PFSK-1 (cell line): ENCODE measurements around the gene UGT1A10.

Experiments
- POLR2AphosphoS5 ChIP-seq: IDR thresholded peaks from 2 replicates; pipeline ENCODE4 v1.6.1; 2012; ENCODE audit warnings: low read depth, mild to moderate bottlenecking, control low read depth, low read length, moderate library complexity
- REST ChIP-seq, 2 experiments: IDR thresholded peaks; 2 replicates each; pipeline versions ENCODE4 v1.6.1 to v1.8.0; 2011 to 2012; ENCODE audit warnings: low read depth in 2 of 2, low read length in 2 of 2, control low read depth in 1 of 2, inconsistent platforms in 1 of 2, mild to moderate bottlenecking in 1 of 2, moderate library complexity in 1 of 2; ENCODE audit not compliant: insufficient read depth in 1 of 2

DNA sequence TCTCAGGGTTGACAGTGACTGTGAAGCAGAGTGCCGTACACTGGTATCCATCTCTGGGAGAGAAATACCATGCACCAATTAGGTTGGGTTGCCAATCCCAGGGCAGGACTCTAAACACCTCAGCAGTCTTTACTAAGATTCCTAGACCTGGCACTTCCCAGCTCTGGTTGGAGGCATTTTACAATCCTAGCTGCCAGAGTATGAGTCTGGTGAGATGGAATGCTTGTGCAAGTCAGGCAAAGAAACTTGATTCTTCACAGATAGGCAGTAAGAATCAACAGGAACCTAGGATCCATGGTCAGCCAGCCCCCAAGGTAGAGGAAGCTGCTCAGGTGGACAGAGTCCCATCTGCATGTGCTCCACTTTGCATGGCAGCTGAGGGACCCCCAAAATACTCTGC lies 70.5 kb downstream of the UGT1A10 start:
- TF ChIP-seq POLR2AphosphoS5 (no peak), REST (IDR thresholded peaks at IDR 0.05; ENCODE audit: insufficient read depth in 1 of 2, low read depth in 2 of 2, low read length in 2 of 2) (no peak)
